Measurements from ENCODE around the gene ZSCAN21.
A peak's percentile ranks its signal among the peaks of the same experiment; 100 is the strongest.

DNA sequence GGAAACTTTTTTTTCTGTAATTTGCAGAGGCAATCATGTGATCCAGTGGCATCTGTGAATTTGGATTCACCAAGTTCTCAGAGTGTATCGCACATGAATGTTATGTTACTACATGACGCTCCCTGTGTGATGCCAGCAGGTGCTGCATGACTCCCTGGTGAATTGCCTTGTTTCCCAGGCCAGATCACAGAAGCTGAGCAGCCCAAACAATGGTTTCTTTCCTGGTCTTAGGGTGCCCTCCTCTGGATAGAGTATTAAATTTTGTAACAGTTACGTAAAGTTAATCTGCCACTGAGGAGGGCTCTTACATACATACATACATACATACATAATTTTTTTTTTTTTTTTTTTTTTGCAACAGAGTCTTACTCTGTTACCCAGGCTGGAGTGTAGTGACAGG is 3.6 kb downstream of the ZSCAN21 start:
- TF ChIP-seq, protein P1, sequence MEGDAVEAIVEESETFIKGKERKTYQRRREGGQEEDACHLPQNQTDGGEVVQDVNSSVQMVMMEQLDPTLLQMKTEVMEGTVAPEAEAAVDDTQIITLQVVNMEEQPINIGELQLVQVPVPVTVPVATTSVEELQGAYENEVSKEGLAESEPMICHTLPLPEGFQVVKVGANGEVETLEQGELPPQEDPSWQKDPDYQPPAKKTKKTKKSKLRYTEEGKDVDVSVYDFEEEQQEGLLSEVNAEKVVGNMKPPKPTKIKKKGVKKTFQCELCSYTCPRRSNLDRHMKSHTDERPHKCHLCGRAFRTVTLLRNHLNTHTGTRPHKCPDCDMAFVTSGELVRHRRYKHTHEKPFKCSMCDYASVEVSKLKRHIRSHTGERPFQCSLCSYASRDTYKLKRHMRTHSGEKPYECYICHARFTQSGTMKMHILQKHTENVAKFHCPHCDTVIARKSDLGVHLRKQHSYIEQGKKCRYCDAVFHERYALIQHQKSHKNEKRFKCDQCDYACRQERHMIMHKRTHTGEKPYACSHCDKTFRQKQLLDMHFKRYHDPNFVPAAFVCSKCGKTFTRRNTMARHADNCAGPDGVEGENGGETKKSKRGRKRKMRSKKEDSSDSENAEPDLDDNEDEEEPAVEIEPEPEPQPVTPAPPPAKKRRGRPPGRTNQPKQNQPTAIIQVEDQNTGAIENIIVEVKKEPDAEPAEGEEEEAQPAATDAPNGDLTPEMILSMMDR (IDR thresholded peaks at IDR 0.05; ENCODE audit: low read depth, low read length), result peak; percentile 24
- TF ChIP-seq POLR2A (IDR thresholded peaks at IDR 0.05; ENCODE audit: extremely low read depth, insufficient read length), result no peak
- TF ChIP-seq, protein P2, sequence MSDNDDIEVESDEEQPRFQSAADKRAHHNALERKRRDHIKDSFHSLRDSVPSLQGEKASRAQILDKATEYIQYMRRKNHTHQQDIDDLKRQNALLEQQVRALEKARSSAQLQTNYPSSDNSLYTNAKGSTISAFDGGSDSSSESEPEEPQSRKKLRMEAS (IDR thresholded peaks at IDR 0.05; ENCODE audit: low read depth, low read length), result no peak
- TF ChIP-seq MYC (IDR thresholded peaks at IDR 0.05; ENCODE audit: low read depth, low read length), result no peak

All from NB4 (cell line).